DMS53 treated with DMSO at 0.1 percent for 48 hours (cell line): ENCODE data around the gene HECTD3.
"Not testable (repeated sequence)": the region's sequence is repeated elsewhere in the genome, so short reads cannot be mapped to it uniquely, and the experiment has no call there.

Experiments
- DNase-seq: peaks from one replicate; lab custom pipeline; 2025; ENCODE audit not compliant: unreplicated experiment; lab: John Stamatoyannopoulos, UW

Gene HECTD3

GRCh38 chr1:44994309-44994898, 16.7 kb downstream of the HECTD3 start:
- DNase-seq, result no peak

GRCh38 chr1:44988531-44989156, 22.5 kb downstream of the HECTD3 start:
- no peak for DNase-seq

GRCh38 chr1:44985747-44986359, 25.3 kb downstream of the HECTD3 start:
- DNase-seq, result no peak

GRCh38 chr1:44977372-44977771, 33.8 kb downstream of the HECTD3 start:
- not testable (repeated sequence) for DNase-seq

- no peak for DNase-seq
Observed at GRCh38 chr1:44976252-44976651, 34.9 kb downstream of the HECTD3 start.

- no peak for DNase-seq
Observed at GRCh38 chr1:44973645-44974044, 37.5 kb downstream of the HECTD3 start.

GRCh38 chr1:44970317-44970716, 40.8 kb downstream of the HECTD3 start:
- no peak for DNase-seq

- no peak for DNase-seq
Observed at GRCh38 chr1:44964396-44964795, 46.7 kb downstream of the HECTD3 start.

- DNase-seq, result peak; percentile 96
Observed at GRCh38 chr1:44962729-44963128, 48.4 kb downstream of the HECTD3 start.

GRCh38 chr1:44962022-44962421, 49.1 kb downstream of the HECTD3 start:
- DNase-seq, result not testable (repeated sequence)

- DNase-seq, result not testable (repeated sequence)
Observed at GRCh38 chr1:44957566-44957965, 53.6 kb downstream of the HECTD3 start.

GRCh38 chr1:44956077-44956476, 55.0 kb downstream of the HECTD3 start:
- not testable (repeated sequence) for DNase-seq
